Endothelial cell of umbilical vein (primary cell): Measurements from ENCODE around the gene PDGFA. TPM values are rescaled to one million over a fixed set of nuclear protein-coding genes. Genes with fewer than 3 reads are reported as not detected.

Source experiments
- BruUV-seq: library from RNA; stranded (reverse); fragments of 400-500 nt; replicated peaks from 2 replicates; lab custom pipeline; 2021; lab: Mats Ljungman, UMichigan
- CTCF ChIA-PET: fragments of 300-600, 350-600 bp; sonication (Branson Sonifier 250); formaldehyde crosslinking; loops from one replicate; lab custom pipeline; 2021; ENCODE audit warnings: antibody characterized with exemption, inconsistent platforms; lab: Charles Lee
- POLR2A ChIA-PET: fragments of 300-600, 350-600 bp; sonication (Branson Sonifier 250); formaldehyde crosslinking; loops from one replicate; lab custom pipeline; 2021; ENCODE audit warnings: antibody characterized with exemption, inconsistent platforms; lab: Charles Lee
- DNase-seq: peaks from one replicate; pipeline ENCODE4 v3.0.0-alpha.2; 2011; ENCODE audit warnings: low read depth, low spot score
- FAIRE-seq: peaks from 2 replicates; lab custom pipeline; 2011; peaks lifted over from hg19 to GRCh38; lab: Jason Lieb, UNC
- H2AFZ ChIP-seq: 2 replicates; pipeline ENCODE4 v1.6.0; 2012; ENCODE audit warnings: low read depth, low read length, control low read depth, inconsistent platforms
- H3K27ac ChIP-seq: 2 replicates; pipeline ENCODE4 v1.5.1; 2011; ENCODE audit warnings: low read depth, mild to moderate bottlenecking, control low read depth, low read length, moderate library complexity; ENCODE audit not compliant: insufficient read depth
- H3K27me3 ChIP-seq, 2 experiments: 2 replicates each; pipeline versions ENCODE4 v1.6.0 to v1.6.1; 2011; ENCODE audit warnings: low read length in 2 of 2, mixed read lengths in 1 of 2; ENCODE audit not compliant: control insufficient read depth in 2 of 2, insufficient read depth in 2 of 2
- H3K36me3 ChIP-seq, 2 experiments: 2 replicates in 1 of 2; 3 replicates in 1 of 2; pipeline ENCODE4 v1.5.1; 2011; ENCODE audit warnings: low read length in 2 of 2, mild to moderate bottlenecking in 1 of 2, moderate library complexity in 1 of 2; ENCODE audit not compliant: control insufficient read depth in 2 of 2, insufficient read depth in 2 of 2; ENCODE audit errors: extremely low read depth in 1 of 2
- H3K4me1 ChIP-seq: 3 replicates; pipeline ENCODE4 v1.5.1; 2011; ENCODE audit warnings: mild to moderate bottlenecking, low read length; ENCODE audit not compliant: control insufficient read depth, insufficient read depth; ENCODE audit errors: extremely low read depth
- H3K4me2 ChIP-seq: 2 replicates; pipeline ENCODE4 v1.6.1; 2011; ENCODE audit warnings: low read length, control low read depth, mixed read lengths; ENCODE audit not compliant: insufficient read depth
- H3K4me3 ChIP-seq, 3 experiments: fragments of 200-600 bp in 1 of 3; sonication (generic), shearing (Covaris generic) in 1 of 3; replicated peaks in 1 of 3; 2 replicates each; pipeline ENCODE4 v1.5.1; 2011 to 2016; ENCODE audit warnings: control low read depth in 3 of 3, low read length in 3 of 3, mild to moderate bottlenecking in 2 of 3, inconsistent platforms in 1 of 3, low read depth in 1 of 3, moderate library complexity in 1 of 3; ENCODE audit not compliant: insufficient read depth in 1 of 3
- H3K79me2 ChIP-seq: 2 replicates; pipeline ENCODE4 v1.6.0; 2012; ENCODE audit warnings: low read length, inconsistent platforms; ENCODE audit not compliant: control insufficient read depth, insufficient read depth
- H3K9ac ChIP-seq: replicated peaks from 2 replicates; pipeline ENCODE3; 2011; ENCODE audit warnings: low read length, control low read depth; ENCODE audit not compliant: insufficient read depth; ENCODE audit errors: extremely low read depth
- H3K9me1 ChIP-seq: replicated peaks from 3 replicates; pipeline ENCODE4 v1.6.0; 2011; ENCODE audit warnings: mild to moderate bottlenecking, low read length; ENCODE audit not compliant: control insufficient read depth, insufficient read depth; ENCODE audit errors: extremely low read depth
- H3K9me3 ChIP-seq: replicated peaks from 2 replicates; pipeline ENCODE4 v1.5.1; 2012; ENCODE audit warnings: low read length, inconsistent platforms; ENCODE audit not compliant: control insufficient read depth, insufficient read depth
- H4K20me1 ChIP-seq: replicated peaks from 2 replicates; pipeline ENCODE3; 2011; ENCODE audit warnings: mild to moderate bottlenecking, low read length; ENCODE audit not compliant: control insufficient read depth, insufficient read depth; ENCODE audit errors: extremely low read depth
- GATA2 ChIP-seq: IDR thresholded peaks from 2 replicates; pipeline ENCODE4 v1.7.0; 2011; ENCODE audit warnings: low read depth, mild to moderate bottlenecking, moderate library complexity, mixed read lengths, low read length; ENCODE audit not compliant: insufficient read length, insufficient read depth
- JUN ChIP-seq: IDR thresholded peaks from 2 replicates; pipeline ENCODE4 v1.6.1; 2011; ENCODE audit warnings: borderline replicate concordance, low read depth; ENCODE audit not compliant: insufficient read length, insufficient read depth
- MAX ChIP-seq: IDR thresholded peaks from 2 replicates; pipeline ENCODE4 v1.6.1; 2011; ENCODE audit not compliant: insufficient read depth, insufficient read length
- MYC ChIP-seq: IDR thresholded peaks from one replicate; pipeline ENCODE4 v1.6.1; 2011; ENCODE audit warnings: mild to moderate bottlenecking, low read depth, low read length
- dilution Hi-C: fragments of 300-500 bp; cut with MboI; formaldehyde crosslinking; loops from one replicate; pipeline ENCODE4 v1.15.0; 2019; ENCODE audit warnings: low sequenced_read_pairs; ENCODE audit not compliant: extremely low pct_ligation_motif_present
- intact Hi-C: fragments of 100-400 bp; cut with micrococcal nuclease; formaldehyde crosslinking; loops from one replicate; pipeline ENCODE4 v1.10.0; 2022
- polyA plus RNA-seq, 4 experiments: library from polyadenylated mRNA; depleted of rRNA in 3 of 4; stranded (reverse) in 3 of 4; unstranded in 1 of 4; fragments of >200 nt; gene quantifications; 2 replicates each; pipeline versions ENCODE4 v1.2.1 to v1.2.3, GENCODE V29; 2011 to 2012; ENCODE audit warnings: missing spikeins in 1 of 4
- total RNA-seq: library from RNA; stranded (reverse); gene quantifications from 2 replicates; pipeline ENCODE4 v1.2.3, GENCODE V29; 2021

Gene PDGFA
- total and polyA plus RNA-seq, 2 donors (not counting 3 experiments of a cell fraction or from before 2014, with no cell fraction given), result 17.4 to 62.4 TPM

GRCh38 chr7:480531-481218 is 39.0 kb downstream of the PDGFA start:
- no peak for TF ChIP-seq MYC
- no peak for TF ChIP-seq GATA2
- H3K36me3 ChIP-seq, result no peaks in the 10 kb centered on the region
- no peak overlapping the region for H3K4me3 ChIP-seq
- no peak overlapping the region for H3K9ac ChIP-seq
- H3K4me1 ChIP-seq, result no peaks in the 10 kb centered on the region
- FAIRE-seq (no peak), DNase-seq (no peak)
- H3K27me3 ChIP-seq, result peaks cover 0 to 2% of the 10 kb centered on the region in 2 experiments
- ChIA-PET POLR2A (no interaction called here), CTCF (interaction anchor here (1.2 kb wide), 1 partner anchor 147 kb away, joined by 5 read pairs; no protein-coding TSS in a partner anchor)
- no peak overlapping the region for H2AFZ ChIP-seq
- no peak overlapping the region for H3K27ac ChIP-seq
- dilution Hi-C loops (no loop called here), intact Hi-C loops (no loop called here)
- no peaks in the 10 kb centered on the region for H3K9me3 ChIP-seq
- BruUV-seq, result no TSS peak
- no peaks in the 10 kb centered on the region for H3K9me1 ChIP-seq
- no peaks in the 10 kb centered on the region for H3K79me2 ChIP-seq
- H3K4me2 ChIP-seq, result no peak overlapping the region
- no peaks in the 10 kb centered on the region for H4K20me1 ChIP-seq

GRCh38 chr7:479948-480499 is 39.6 kb downstream of the PDGFA start:
- DNase-seq, result no peak
- H3K4me1 ChIP-seq, result no peaks in the 10 kb centered on the region
- H3K27me3 ChIP-seq, result peaks cover 0 to under 1% of the 10 kb centered on the region in 2 experiments
- no peak for FAIRE-seq
- no peak for TF ChIP-seq JUN
- no peak for TF ChIP-seq GATA2
- TF ChIP-seq MAX, result no peak
- intact Hi-C loops (no loop called here), dilution Hi-C loops (no loop called here)
- H3K9me3 ChIP-seq, result no peaks in the 10 kb centered on the region
- no peak overlapping the region for H3K4me2 ChIP-seq
- POLR2A ChIA-PET, result no interaction called here
- CTCF ChIA-PET, result interaction anchor here (1.2 kb wide), 1 partner anchor 147 kb away, joined by 5 read pairs; no protein-coding TSS in a partner anchor
- H4K20me1 ChIP-seq, result no peaks in the 10 kb centered on the region
- no peak overlapping the region for H3K9ac ChIP-seq
- no peaks in the 10 kb centered on the region for H3K36me3 ChIP-seq
- BruUV-seq, result no TSS peak
- H2AFZ ChIP-seq, result no peak overlapping the region
- H3K79me2 ChIP-seq, result no peaks in the 10 kb centered on the region
- H3K9me1 ChIP-seq, result no peaks in the 10 kb centered on the region
- no peak overlapping the region for H3K4me3 ChIP-seq
- H3K27ac ChIP-seq, result no peak overlapping the region
